ENCODE results near the gene SYP.
"Not testable (repeated sequence)": the region's sequence is repeated elsewhere in the genome, so short reads cannot be mapped to it uniquely, and the experiment has no call there.

The SYP gene

GRCh38 chrX:49147936-49148335 is 52.1 kb downstream of the SYP start:
- no peak for TF ChIP-seq CTCF (IDR thresholded peaks at IDR 0.05; ENCODE audit: insufficient read depth, low read length, poor library complexity, severe bottlenecking)
- TF ChIP-seq EZH2phosphoT487 (conservative IDR thresholded peaks at IDR 0.05; ENCODE audit: low read length), result no peak
- H3K27me3 ChIP-seq (ENCODE audit: low read length), result no peaks in the 10 kb centered on the region
- H4K20me1 ChIP-seq (ENCODE audit: low read depth, low read length), result no peaks in the 10 kb centered on the region
- H3K9me3 ChIP-seq (ENCODE audit: insufficient read depth, low read length), result no peaks in the 10 kb centered on the region
- no peak overlapping the region for H3K9ac ChIP-seq (ENCODE audit: low read length)
- no peak overlapping the region for H3K4me2 ChIP-seq (ENCODE audit: low read depth, low read length, poor library complexity, severe bottlenecking)
- H3K36me3 ChIP-seq (ENCODE audit: low read length), result no peaks in the 10 kb centered on the region
- no peak overlapping the region for H3K27ac ChIP-seq (ENCODE audit: low read depth, low read length)
- no peak overlapping the region for H3K4me3 ChIP-seq (ENCODE audit: insufficient read depth, low read length, poor library complexity, severe bottlenecking)
- H3K9me2 ChIP-seq (replicated peaks; ENCODE audit: insufficient read depth, low read length), result no peaks in the 10 kb centered on the region
- H3F3A ChIP-seq (ENCODE audit: insufficient read depth), result no peaks in the 10 kb centered on the region
- no peak overlapping the region for H2AFZ ChIP-seq (ENCODE audit: low read depth, low read length, severe bottlenecking)
- no peaks in the 10 kb centered on the region for H3K79me2 ChIP-seq (ENCODE audit: insufficient read depth, low read length)

- Histone ChIP-seq H3K79me2 (ENCODE audit: insufficient read depth, low read length) (no peaks in the 10 kb centered on the region), H3K36me3 (ENCODE audit: low read length) (no peaks in the 10 kb centered on the region), H3K9me2 (replicated peaks; ENCODE audit: insufficient read depth, low read length) (no peaks in the 10 kb centered on the region), H3K27me3 (ENCODE audit: low read length) (no peaks in the 10 kb centered on the region), H3F3A (ENCODE audit: insufficient read depth) (no peaks in the 10 kb centered on the region), H3K4me3 (ENCODE audit: insufficient read depth, low read length, poor library complexity, severe bottlenecking) (no peak overlapping the region), H3K9me3 (ENCODE audit: insufficient read depth, low read length) (no peaks in the 10 kb centered on the region), H3K9ac (ENCODE audit: low read length) (no peak overlapping the region), H3K27ac (ENCODE audit: low read depth, low read length) (no peak overlapping the region), H2AFZ (ENCODE audit: low read depth, low read length, severe bottlenecking) (no peak overlapping the region), H4K20me1 (ENCODE audit: low read depth, low read length) (no peaks in the 10 kb centered on the region), H3K4me2 (ENCODE audit: low read depth, low read length, poor library complexity, severe bottlenecking) (no peak overlapping the region)
- TF ChIP-seq CTCF (IDR thresholded peaks at IDR 0.05; ENCODE audit: insufficient read depth, low read length, poor library complexity, severe bottlenecking) (no peak), EZH2phosphoT487 (conservative IDR thresholded peaks at IDR 0.05; ENCODE audit: low read length) (no peak)
These were observed 52.7 kb downstream of the SYP start for GRCh38 chrX:49147282-49147681.

GRCh38 chrX:49143154-49143553 is 56.8 kb downstream of the SYP start:
- not testable (repeated sequence) for H3K79me2 ChIP-seq (ENCODE audit: insufficient read depth, low read length); H3K9ac ChIP-seq (ENCODE audit: low read length); H2AFZ ChIP-seq (ENCODE audit: low read depth, low read length, severe bottlenecking); H3K4me3 ChIP-seq (ENCODE audit: insufficient read depth, low read length, poor library complexity, severe bottlenecking); H3K27ac ChIP-seq (ENCODE audit: low read depth, low read length); H3K4me2 ChIP-seq (ENCODE audit: low read depth, low read length, poor library complexity, severe bottlenecking); H3K36me3 ChIP-seq (ENCODE audit: low read length); H4K20me1 ChIP-seq (ENCODE audit: low read depth, low read length); H3F3A ChIP-seq (ENCODE audit: insufficient read depth); H3K9me2 ChIP-seq (replicated peaks; ENCODE audit: insufficient read depth, low read length); H3K27me3 ChIP-seq (ENCODE audit: low read length)
- peaks cover 10% of the 10 kb centered on the region; the same call in 1 of the 2 replicates for H3K9me3 ChIP-seq (ENCODE audit: insufficient read depth, low read length)

- H3K27ac ChIP-seq (ENCODE audit: low read depth, low read length); H3K27me3 ChIP-seq (ENCODE audit: low read length); H3K4me3 ChIP-seq (ENCODE audit: insufficient read depth, low read length, poor library complexity, severe bottlenecking); H3K79me2 ChIP-seq (ENCODE audit: insufficient read depth, low read length); H3F3A ChIP-seq (ENCODE audit: insufficient read depth); H3K9ac ChIP-seq (ENCODE audit: low read length); H3K9me2 ChIP-seq (replicated peaks; ENCODE audit: insufficient read depth, low read length); H2AFZ ChIP-seq (ENCODE audit: low read depth, low read length, severe bottlenecking); H3K36me3 ChIP-seq (ENCODE audit: low read length); H4K20me1 ChIP-seq (ENCODE audit: low read depth, low read length); H3K4me2 ChIP-seq (ENCODE audit: low read depth, low read length, poor library complexity, severe bottlenecking): not testable (repeated sequence)
- TF ChIP-seq CTCF (IDR thresholded peaks at IDR 0.05; ENCODE audit: insufficient read depth, low read length, poor library complexity, severe bottlenecking), result peak; percentile 27
- peaks cover 10% of the 10 kb centered on the region; the same call in 1 of the 2 replicates for H3K9me3 ChIP-seq (ENCODE audit: insufficient read depth, low read length)
These were observed 57.7 kb downstream of the SYP start for GRCh38 chrX:49142264-49142663.

All from SU-DHL-6 (cell line).